ENCODE data around the gene PKP1.

Gene PKP1

GRCh38 chr1:201324821-201325677 is 41.7 kb downstream of the PKP1 start:
- no peak for DNase-seq (ENCODE audit: extremely low read depth in 1 of 2, low read depth in 1 of 2)

GRCh38 chr1:201325678-201326060 is 42.4 kb downstream of the PKP1 start:
- DNase-seq (ENCODE audit: extremely low read depth in 1 of 2, low read depth in 1 of 2): no peak

- DNase-seq (ENCODE audit: extremely low read depth in 1 of 2, low read depth in 1 of 2): no peak
These were observed 43.4 kb downstream of the PKP1 start for GRCh38 chr1:201326710-201327109.

- no peak for DNase-seq (ENCODE audit: extremely low read depth in 1 of 2, low read depth in 1 of 2)
These were observed 44.5 kb downstream of the PKP1 start for GRCh38 chr1:201327687-201328240.

- no peak for DNase-seq (ENCODE audit: extremely low read depth in 1 of 2, low read depth in 1 of 2)
These were observed 45.3 kb downstream of the PKP1 start for GRCh38 chr1:201328576-201328975.

GRCh38 chr1:201329286-201329685 is 46.0 kb downstream of the PKP1 start:
- no peak for DNase-seq (ENCODE audit: extremely low read depth in 1 of 2, low read depth in 1 of 2)

- no peak for DNase-seq (ENCODE audit: extremely low read depth in 1 of 2, low read depth in 1 of 2)
These were observed 46.5 kb downstream of the PKP1 start for GRCh38 chr1:201329801-201330200.

GRCh38 chr1:201330541-201330940 is 47.2 kb downstream of the PKP1 start:
- DNase-seq (ENCODE audit: extremely low read depth in 1 of 2, low read depth in 1 of 2): no peak

GRCh38 chr1:201331166-201331565 is 47.9 kb downstream of the PKP1 start:
- DNase-seq (ENCODE audit: extremely low read depth in 1 of 2, low read depth in 1 of 2): no peak

GRCh38 chr1:201332021-201332420 is 48.7 kb downstream of the PKP1 start:
- DNase-seq (ENCODE audit: extremely low read depth in 1 of 2, low read depth in 1 of 2): no peak

- no peak for DNase-seq (ENCODE audit: extremely low read depth in 1 of 2, low read depth in 1 of 2)
These were observed 49.5 kb downstream of the PKP1 start for GRCh38 chr1:201332616-201333335.

GRCh38 chr1:201334325-201335173 is 51.2 kb downstream of the PKP1 start:
- DNase-seq (ENCODE audit: extremely low read depth in 1 of 2, low read depth in 1 of 2): no peak

- no peak for DNase-seq (ENCODE audit: extremely low read depth in 1 of 2, low read depth in 1 of 2)
These were observed 52.0 kb downstream of the PKP1 start for GRCh38 chr1:201335174-201335870.

GRCh38 chr1:201335901-201336300 is 52.6 kb downstream of the PKP1 start:
- no peak for DNase-seq (ENCODE audit: extremely low read depth in 1 of 2, low read depth in 1 of 2)

- no peak for DNase-seq (ENCODE audit: extremely low read depth in 1 of 2, low read depth in 1 of 2)
These were observed 53.6 kb downstream of the PKP1 start for GRCh38 chr1:201336711-201337450.

- no peak for DNase-seq (ENCODE audit: extremely low read depth in 1 of 2, low read depth in 1 of 2)
These were observed 58.1 kb downstream of the PKP1 start for GRCh38 chr1:201341377-201341776.

- DNase-seq (ENCODE audit: extremely low read depth in 1 of 2, low read depth in 1 of 2): no peak
These were observed 61.1 kb downstream of the PKP1 start for GRCh38 chr1:201344206-201345080.

- DNase-seq (ENCODE audit: extremely low read depth in 1 of 2, low read depth in 1 of 2): no peak
These were observed 61.7 kb downstream of the PKP1 start for GRCh38 chr1:201345081-201345355.

- no peak for DNase-seq (ENCODE audit: extremely low read depth in 1 of 2, low read depth in 1 of 2)
These were observed 63.1 kb downstream of the PKP1 start for GRCh38 chr1:201346337-201346939.
